Stimulated activated CD8-positive, alpha-beta memory T cell treated with anti-CD3 and anti-CD28 coated beads, Interleukin-7, amount 100 ng/mL, for 4 hours (primary cell): Measurements from ENCODE around the gene DUSP11.
"Not testable (repeated sequence)": the region's sequence is repeated elsewhere in the genome, so short reads cannot be mapped to it uniquely, and the experiment has no call there.

ENCODE experiments used
- DNase-seq, 2 donors: peaks; one replicate each; pipeline ENCODE4 v3.0.0-alpha.2; 2020; ENCODE audit warnings: low read depth in 2 of 2

The DUSP11 gene

DNA sequence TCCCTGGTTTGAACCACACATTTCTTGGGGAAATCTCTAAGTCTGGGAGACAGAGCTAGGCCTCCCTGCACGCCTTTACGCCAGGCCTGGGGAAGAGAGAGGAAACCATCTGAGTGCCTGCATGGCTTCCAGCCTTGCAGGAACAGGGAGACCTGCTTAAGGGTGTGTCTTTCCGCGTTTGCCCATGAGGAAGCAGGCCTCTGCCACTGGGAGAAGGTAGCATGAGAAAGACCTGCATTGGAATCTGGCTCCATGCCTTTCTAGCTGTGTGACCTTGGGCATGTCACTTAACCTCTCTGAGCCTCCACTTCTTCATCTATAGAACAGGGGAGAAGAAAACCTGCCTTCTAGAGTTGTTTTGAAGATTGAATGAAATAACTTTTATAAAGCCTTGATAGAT lies 62.2 kb downstream of the DUSP11 start:
- not testable (repeated sequence) for DNase-seq

DNA sequence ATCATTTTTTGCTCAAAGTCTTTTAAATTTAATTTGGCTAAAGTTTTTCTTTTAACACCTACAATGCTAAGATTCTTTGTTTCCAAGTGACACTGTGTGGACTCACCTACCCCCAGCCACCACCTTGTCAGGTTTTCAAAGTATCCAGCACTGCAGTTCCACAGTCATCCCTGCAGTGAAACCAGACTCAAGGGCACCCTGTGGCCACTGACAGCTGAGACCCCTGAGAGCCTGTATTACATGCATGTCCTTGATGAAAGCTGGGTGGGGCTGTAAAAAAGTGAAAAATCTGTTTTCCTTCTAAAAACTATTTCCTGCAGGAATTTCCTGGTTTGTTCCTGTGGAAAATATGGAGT lies 62.7 kb downstream of the DUSP11 start:
- no peak for DNase-seq

DNA sequence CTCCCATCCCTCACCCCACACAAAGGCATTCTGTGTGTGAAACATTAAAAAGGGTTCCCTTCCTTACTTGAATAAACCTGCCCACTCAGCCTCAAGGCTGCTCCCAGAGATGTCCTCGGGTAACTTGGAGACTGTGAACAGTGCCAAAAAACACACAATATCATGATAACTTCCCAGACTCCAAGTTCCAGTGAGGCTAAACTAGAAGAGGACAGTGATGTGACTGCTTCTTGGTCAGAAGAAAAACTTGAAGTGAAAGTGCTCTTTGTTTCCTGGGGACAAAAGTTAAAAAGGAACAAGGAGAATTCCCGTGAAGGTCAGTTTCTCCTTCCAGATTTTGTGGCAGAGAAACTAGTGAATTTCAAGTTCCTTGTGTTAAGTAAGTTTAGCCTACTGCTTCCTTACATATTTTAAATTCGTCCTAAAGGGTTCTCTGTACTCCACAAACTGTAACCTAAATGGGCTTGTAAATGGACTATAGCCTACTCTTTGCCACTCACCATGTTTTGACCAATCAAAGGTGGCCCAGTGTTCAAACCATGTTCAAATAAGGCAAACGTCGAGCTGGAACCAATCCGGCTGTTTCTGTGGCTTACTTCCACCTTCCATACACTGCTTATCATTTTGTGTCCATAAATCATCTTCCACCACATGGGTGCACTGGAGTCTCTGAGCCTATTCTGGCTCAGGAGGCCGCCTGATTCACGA lies 63.2 kb downstream of the DUSP11 start:
- DNase-seq, result no peak

DNA sequence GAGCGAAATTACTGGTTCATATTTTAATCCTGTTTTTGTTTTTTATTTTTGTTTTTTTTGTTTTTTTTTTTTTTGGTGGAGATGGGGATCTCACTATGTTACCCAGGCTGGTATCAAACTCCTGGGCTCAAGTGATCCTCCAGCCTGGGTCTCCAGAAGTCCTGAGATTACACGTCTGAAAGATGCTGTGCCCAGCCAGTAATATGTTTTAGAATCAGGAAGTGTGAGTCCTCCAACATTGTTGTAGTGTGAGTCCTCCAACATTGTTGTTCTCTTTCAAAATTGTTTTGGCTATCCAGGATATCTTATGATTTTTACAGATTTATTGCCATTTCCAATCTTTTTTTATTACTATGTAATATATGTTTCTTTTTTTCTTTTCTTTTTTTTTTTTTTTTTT lies 65.8 kb downstream of the DUSP11 start:
- no peak for DNase-seq
